BJ (cell line): Measurements from ENCODE around the gene EDDM13. TPM values are rescaled to one million over a fixed set of nuclear protein-coding genes. Genes with fewer than 3 reads are reported as not detected.

Source experiments
- CTCF ChIA-PET: fragments of 350-600 bp; formaldehyde crosslinking; extraction: SDS; loops from one replicate; lab custom pipeline; 2021; ENCODE audit warnings: antibody characterized with exemption, inconsistent platforms; lab: Yijun Ruan, JAX
- POLR2A ChIA-PET: fragments of 300-600 bp; sonication (Branson Sonifier 250); formaldehyde crosslinking; extraction: SDS; loops from one replicate; lab custom pipeline; 2021; ENCODE audit warnings: antibody characterized with exemption; lab: Charles Lee
- DNase-seq: peaks from one replicate; pipeline ENCODE4 v3.0.0-alpha.2; 2011; ENCODE audit warnings: low read depth
- H3K27me3 ChIP-seq: 2 replicates; pipeline ENCODE4 v1.6.0; 2011; ENCODE audit warnings: low read length; ENCODE audit not compliant: control insufficient read depth, insufficient read depth
- H3K36me3 ChIP-seq: 2 replicates; pipeline ENCODE4 v1.5.1; 2011; ENCODE audit warnings: low read length; ENCODE audit not compliant: control insufficient read depth, insufficient read depth
- H3K4me3 ChIP-seq: 2 replicates; pipeline ENCODE4 v1.5.1; 2011; ENCODE audit warnings: low read depth, mild to moderate bottlenecking, control low read depth, low read length
- polyA plus RNA-seq: library from polyadenylated mRNA; depleted of rRNA; stranded (reverse); fragments of >200 nt; gene quantifications from 2 replicates; pipeline ENCODE4 v1.2.3, GENCODE V29; 2011; rRNA removed
- small RNA-seq: library from RNA; depleted of rRNA; stranded (forward); fragments of <200 nt; gene quantifications from one replicate; pipeline ENCODE3, GENCODE V24; 2012; ENCODE audit warnings: low replicate concordance, low read depth; ENCODE audit not compliant: insufficient read length
- TF ChIP-seq, protein P1 (sequence below): IDR thresholded peaks from 2 replicates; pipeline ENCODE4 v1.5.1; 2011; ENCODE audit warnings: low read depth, mild to moderate bottlenecking, control low read depth, inconsistent platforms, low read length, moderate library complexity; ENCODE audit not compliant: insufficient read depth

Gene EDDM13
- polyA plus RNA-seq, 1 experiment = not detected

- DNase-seq = no peak
- ChIA-PET CTCF (interaction anchor here (0.7 to 1.1 kb wide), 3 partner anchors 38 to 97 kb away, joined by 3 read pairs; no protein-coding TSS in a partner anchor), POLR2A (no interaction called here)
- H3K4me3 ChIP-seq = no peak overlapping the region
- H3K36me3 ChIP-seq = no peaks in the 10 kb centered on the region
- TF ChIP-seq, protein P1, sequence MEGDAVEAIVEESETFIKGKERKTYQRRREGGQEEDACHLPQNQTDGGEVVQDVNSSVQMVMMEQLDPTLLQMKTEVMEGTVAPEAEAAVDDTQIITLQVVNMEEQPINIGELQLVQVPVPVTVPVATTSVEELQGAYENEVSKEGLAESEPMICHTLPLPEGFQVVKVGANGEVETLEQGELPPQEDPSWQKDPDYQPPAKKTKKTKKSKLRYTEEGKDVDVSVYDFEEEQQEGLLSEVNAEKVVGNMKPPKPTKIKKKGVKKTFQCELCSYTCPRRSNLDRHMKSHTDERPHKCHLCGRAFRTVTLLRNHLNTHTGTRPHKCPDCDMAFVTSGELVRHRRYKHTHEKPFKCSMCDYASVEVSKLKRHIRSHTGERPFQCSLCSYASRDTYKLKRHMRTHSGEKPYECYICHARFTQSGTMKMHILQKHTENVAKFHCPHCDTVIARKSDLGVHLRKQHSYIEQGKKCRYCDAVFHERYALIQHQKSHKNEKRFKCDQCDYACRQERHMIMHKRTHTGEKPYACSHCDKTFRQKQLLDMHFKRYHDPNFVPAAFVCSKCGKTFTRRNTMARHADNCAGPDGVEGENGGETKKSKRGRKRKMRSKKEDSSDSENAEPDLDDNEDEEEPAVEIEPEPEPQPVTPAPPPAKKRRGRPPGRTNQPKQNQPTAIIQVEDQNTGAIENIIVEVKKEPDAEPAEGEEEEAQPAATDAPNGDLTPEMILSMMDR = no peak
- H3K27me3 ChIP-seq = no peaks in the 10 kb centered on the region
Measured at GRCh38 chr19:56351208-56351607, 78.7 kb downstream of the EDDM13 start.

GRCh38 chr19:56355517-56355916 lies 83.0 kb downstream of the EDDM13 start:
- Histone ChIP-seq H3K4me3 (no peak overlapping the region), H3K36me3 (no peaks in the 10 kb centered on the region), H3K27me3 (no peaks in the 10 kb centered on the region)
- CTCF ChIA-PET = no interaction called here
- POLR2A ChIA-PET = no interaction called here
- TF ChIP-seq, protein P1 = no peak
- no peak for DNase-seq

DNA sequence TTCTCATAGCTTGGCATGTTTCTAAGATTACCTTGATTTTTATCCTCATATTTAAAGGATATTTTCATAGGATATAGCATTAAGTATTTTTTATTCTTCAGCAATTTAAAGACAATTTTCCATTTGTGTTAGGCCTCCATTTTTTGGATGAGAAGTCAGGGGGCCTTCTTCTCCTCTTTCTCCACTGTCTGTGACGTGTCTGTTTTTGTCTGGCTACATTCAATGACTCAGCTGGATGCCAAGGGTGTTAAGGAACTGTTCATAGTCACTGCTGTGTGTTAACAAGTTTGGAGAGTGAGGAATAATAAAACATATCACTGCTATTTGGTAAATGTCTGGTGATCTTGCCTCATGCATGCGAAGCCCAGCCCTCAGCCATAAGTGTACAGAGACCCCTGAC lies 84.4 kb downstream of the EDDM13 start:
- DNase-seq = no peak
- Histone ChIP-seq H3K36me3 (no peaks in the 10 kb centered on the region), H3K27me3 (no peaks in the 10 kb centered on the region), H3K4me3 (no peak overlapping the region)
- CTCF ChIA-PET = interaction anchor here (1.0 kb wide), 1 partner anchor 24 kb away, joined by 3 read pairs; no protein-coding TSS in a partner anchor
- TF ChIP-seq, protein P1 = no peak
- POLR2A ChIA-PET = no interaction called here

Small RNAs within 50 kb of the gene (small RNA-seq; reads per million reads assigned to genes)
- not detected for gene RF00019

Other genes with a start within 250 kb of the EDDM13 start
- 7.2 and 9.8 TPM in 2 replicates for gene ZNF787, start 151.5 kb upstream of the EDDM13 start, polyA plus RNA-seq
- 10.2 and 11.5 TPM in 2 replicates for gene ZNF444, start 131.5 kb upstream of the EDDM13 start, polyA plus RNA-seq
- gene GALP, start 96.7 kb upstream of the EDDM13 start, polyA plus RNA-seq = not detected in 2 replicates
- gene ZSCAN5B, start 75.0 kb upstream of the EDDM13 start, polyA plus RNA-seq = 0.17 TPM in 1 of 2 replicates, not detected in the other
- gene ZSCAN5C, start 70.5 kb upstream of the EDDM13 start, polyA plus RNA-seq = not detected in 2 replicates
- 4.0 and 4.9 TPM in 2 replicates for gene ZSCAN5A, start 42.1 kb downstream of the EDDM13 start, polyA plus RNA-seq
- 2.4 and 3.5 TPM in 2 replicates for gene ZNF582, start 120.8 kb downstream of the EDDM13 start, polyA plus RNA-seq
- gene ZNF583, start 131.6 kb downstream of the EDDM13 start, polyA plus RNA-seq = 1.5 and 4.4 TPM in 2 replicates
- gene ZNF667, start 204.6 kb downstream of the EDDM13 start, polyA plus RNA-seq = 1.9 and 3.2 TPM in 2 replicates
- 2.2 and 3.6 TPM in 2 replicates for gene ZNF471, start 235.1 kb downstream of the EDDM13 start, polyA plus RNA-seq